GM18870 (cell line): ENCODE results near the gene RPL36.
"Not testable (repeated sequence)": the region's sequence is repeated elsewhere in the genome, so short reads cannot be mapped to it uniquely, and the experiment has no call there.

Experiments used
- ATAC-seq: cut with Tn5 transposase; IDR thresholded peaks from one replicate; pipeline ENCODE4 v1.9.1; 2021; ENCODE audit warnings: moderate library complexity; ENCODE audit not compliant: unreplicated experiment

RPL36 gene

DNA sequence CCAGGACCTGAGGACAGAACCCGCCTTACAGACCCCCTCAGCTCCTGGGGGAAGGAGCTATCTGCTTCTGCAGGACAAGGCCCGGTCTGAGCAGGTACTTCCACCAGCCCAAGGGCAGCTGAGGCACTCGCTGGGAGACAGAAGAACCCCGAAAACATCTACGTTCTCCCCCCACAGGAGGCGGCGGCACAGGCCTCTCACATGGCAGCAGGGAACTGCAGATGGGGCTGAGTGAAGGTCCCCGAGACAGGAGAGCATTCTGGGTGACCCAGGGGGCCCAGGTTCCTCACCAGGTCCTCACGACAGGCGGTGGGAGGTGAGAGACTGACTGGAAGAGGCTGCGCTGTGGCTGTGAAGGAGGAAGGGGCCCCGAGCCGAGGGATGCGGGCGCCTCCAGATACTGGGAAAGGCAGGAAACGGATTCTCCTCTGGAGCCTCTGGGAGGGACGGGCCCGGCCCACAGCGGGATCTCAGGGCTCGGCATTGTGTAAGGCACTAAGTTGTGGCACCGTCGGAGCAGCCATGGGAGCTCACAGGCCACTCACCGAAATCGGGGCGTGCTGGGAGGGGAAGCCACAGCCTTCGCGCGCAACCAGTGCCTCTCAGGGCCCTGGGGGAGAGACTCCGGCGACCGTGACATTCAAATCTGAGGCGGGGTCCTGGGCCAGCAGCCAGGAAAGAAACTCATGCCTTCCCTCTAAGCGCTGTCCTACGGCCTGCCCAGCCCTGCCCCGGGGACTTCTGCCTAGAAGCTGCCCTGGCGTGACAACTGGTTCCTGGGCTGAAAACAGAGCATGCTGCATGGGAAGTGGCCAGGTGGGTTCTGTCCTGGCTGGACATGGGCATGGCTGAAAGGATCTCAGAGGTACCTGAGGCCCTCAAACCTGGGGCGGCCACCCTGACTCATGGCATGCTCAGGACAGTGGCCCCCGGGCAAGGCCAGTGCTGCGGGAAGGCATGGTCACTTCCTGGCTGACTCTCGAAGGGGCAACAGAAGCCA, 14.0 kb downstream of the RPL36 start:
- no peak for ATAC-seq

DNA sequence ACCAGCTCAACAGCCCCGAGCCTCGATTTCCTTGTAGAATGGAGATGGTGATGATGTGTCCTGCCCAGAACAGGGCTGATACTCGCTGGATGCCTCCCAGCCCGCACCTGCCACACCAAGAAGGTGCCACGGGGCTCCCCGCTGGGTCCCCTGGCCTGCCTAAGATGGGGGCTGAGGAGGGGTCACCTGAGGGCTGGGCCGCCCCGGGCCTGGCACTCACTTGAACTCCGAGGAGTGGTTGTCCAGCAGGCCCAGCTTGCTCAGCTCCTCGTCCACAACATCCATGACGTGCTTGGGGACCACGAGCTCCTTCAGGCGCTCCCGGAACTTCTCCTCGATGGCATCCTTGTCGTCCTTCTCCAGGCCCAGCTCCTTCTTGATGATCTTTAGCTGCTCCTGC, 15.5 kb downstream of the RPL36 start:
- ATAC-seq: no peak

DNA sequence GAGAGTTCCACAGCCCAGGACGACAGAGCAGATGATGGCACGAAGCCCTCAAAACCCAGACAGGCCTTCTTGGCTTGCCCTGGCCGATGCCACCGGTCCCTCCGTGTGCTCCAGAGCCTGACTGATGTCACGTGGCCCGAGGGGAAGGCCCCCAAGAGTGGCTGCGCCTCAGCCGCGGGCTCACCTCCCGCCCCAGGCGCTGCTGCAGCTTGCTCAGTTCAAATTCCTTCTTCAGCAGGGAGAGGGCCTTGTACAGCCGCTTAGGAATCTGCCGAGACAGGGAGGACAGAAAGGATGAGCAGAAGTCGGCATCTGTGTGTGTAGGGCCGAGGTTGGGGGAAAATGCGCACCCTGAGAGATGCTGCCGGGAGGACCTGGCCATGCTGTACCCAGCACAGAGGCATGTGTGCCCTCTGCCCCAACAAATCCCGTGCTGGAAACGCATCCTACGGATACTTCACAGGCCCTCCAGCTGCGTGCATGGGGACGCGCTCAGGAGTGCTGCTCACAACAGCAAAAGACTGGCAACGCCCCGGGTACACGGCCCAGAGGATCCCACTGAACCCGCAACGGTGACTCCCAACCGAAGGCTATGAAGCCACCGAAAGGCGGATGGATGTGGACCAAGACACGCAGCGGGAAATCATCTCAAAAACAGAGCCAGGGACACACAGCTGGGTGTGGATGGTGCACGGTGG, 16.9 kb downstream of the RPL36 start:
- ATAC-seq: no peak

DNA sequence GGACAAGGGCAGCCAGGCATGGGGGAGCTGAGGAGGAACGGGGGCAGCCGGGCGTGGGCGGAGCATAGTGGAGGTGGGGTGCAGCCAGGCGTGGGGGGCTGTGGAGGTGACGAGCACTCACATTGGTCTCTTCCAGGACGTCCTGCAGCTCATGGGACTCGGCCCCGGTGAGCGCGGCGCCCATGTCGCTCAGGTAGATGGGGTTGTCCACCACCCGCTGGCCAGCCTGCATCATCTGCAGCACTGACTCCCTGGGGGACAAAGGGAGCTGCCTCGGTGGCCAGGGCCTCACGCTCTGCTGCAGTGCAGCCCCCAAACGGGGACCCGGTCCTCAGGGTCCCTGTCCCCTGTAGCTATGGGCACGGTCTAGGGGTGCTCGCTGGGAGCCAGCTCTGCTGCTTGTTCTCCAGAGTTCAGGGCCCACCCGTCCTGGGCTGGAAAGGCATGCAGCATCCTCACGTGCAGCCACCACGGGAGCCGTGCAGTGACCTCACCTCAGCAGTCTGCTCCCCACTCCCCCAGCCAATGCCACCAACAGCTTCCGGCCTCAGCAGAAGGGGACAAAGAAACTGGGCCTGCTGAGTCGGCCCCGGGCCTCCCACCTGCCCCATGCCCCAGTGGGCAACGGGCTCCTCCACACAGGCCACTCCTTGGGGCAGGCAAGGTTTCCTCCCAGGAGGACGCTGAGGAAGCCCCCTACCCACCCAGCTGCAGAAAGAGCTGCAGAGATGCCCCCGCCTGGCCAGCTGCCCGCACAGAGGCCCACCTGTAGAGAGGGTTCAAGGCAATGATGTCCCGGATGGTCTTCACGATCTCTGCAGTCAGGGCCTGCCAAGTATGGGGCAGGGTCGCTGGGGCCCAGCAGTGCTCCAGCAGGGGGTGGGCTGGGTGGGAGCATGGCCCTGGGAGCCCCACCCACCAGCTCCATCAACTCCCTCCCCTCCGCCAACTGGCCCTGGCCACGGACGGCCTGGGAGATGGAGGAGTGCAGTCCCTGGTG, 17.8 kb downstream of the RPL36 start:
- ATAC-seq: no peak

DNA sequence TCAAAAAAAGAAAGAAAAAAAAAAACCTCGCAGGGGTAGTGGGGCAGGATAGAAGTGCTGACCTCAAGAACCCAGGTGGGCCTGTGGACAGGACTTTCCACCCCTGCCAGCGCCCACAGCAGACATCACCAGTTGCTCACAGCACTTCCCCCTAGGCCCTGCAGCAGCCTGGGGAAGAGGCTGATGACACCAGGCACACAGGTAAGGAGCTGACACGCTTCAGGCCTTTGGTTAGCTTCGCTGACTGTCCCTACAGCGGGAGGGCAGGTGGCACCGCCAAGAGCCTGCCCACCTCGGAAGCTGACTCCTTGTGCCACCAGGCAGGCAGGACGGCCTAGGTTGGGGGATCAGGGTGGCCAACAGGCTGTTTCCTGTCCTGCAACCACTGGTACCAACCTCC, 20.9 kb downstream of the RPL36 start:
- ATAC-seq: no peak

DNA sequence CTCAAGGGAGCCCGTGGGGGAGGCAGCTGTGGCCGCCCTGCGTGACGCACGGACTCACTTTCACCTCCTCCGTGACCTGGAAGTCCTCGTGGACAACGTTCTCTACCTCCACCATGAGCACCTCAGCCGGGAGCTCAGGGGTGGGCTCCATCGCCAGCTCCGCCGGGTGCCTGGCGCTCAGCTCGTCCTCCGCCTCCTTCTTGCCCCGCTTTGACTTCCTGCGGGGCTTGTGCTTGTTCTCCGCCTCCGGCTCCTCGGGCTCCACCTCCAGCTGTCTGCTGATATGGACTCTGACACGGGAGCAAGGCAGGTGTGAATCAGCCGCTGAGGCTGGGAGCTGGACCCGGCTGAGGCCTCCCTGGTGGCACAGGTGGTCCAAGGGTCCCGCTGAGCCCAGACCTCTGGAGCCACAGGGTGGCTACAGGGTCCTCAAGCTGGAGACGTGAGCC, 21.6 kb downstream of the RPL36 start:
- no peak for ATAC-seq

DNA sequence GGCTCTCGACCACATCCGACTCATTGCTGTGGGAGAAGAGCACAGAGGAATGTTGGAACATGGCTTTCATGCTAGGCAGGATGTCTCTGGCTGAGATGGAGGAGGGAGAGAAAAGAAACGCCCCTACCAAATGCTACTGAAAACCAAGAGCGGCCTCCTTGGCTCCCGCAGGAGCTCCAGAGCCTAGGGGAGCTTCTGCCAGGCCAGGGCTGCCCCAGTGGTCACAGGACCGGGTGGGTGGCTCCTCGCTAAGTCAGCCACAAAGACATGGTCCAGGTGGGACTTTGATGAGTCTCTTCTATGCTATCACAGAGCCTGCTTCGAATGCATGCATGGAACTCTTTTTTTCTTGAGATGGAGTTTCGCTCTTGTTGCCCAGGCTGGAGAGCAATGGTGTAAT, 23.1 kb downstream of the RPL36 start:
- ATAC-seq: no peak

DNA sequence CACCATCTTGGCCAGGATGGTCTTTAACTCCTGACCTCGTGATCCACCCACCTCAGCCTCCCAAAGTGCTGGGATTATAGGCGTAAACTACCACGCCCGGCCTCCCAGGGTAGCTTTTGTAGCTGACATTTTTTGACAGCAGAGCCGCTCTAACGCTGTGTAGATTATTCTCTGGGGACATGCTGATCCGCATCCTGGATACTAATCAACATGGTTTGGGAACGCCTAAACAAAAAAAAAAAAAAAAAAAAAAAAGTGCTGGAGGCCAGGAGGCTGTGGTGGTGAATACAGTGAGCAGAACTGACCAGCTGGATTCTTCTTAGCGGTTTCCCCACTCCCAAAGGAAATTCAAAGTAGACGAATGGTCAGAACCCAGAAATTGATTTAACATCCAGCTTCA, 24.7 kb downstream of the RPL36 start:
- ATAC-seq: no peak

DNA sequence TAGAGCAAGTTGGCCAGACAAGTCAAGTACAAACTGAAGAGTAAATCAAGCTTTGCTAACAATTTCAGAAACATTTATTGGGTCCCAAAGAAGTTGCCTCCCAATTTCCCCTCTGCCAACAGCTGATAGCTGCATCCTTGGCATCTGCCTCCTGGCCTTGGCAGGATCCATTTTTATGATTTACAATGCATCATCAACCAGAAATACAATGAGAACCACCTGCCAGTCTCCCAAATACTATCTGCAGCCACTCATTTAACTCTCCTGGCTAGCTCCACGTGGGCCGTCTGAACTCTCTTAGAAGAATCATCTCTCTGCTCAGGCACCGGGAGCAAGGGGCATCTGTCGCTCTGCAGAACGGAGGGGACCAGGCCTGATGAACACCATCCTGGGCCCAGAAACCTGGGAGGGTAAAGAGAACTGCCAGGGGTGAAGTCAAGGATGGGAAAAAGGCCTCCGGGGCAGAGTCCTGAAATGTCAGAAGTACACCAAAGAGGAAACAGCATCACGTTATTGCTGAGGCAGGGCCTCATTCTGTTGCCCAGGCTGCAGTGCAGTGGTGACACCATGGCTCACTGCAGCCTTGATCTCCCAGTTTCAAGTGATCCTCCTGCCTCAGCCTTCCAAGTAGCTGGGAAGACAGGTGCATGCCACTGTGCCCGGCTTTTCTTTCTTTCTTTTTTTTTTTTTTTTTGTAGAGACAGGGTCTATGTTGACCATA, 27.3 kb downstream of the RPL36 start:
- no peak for ATAC-seq

DNA sequence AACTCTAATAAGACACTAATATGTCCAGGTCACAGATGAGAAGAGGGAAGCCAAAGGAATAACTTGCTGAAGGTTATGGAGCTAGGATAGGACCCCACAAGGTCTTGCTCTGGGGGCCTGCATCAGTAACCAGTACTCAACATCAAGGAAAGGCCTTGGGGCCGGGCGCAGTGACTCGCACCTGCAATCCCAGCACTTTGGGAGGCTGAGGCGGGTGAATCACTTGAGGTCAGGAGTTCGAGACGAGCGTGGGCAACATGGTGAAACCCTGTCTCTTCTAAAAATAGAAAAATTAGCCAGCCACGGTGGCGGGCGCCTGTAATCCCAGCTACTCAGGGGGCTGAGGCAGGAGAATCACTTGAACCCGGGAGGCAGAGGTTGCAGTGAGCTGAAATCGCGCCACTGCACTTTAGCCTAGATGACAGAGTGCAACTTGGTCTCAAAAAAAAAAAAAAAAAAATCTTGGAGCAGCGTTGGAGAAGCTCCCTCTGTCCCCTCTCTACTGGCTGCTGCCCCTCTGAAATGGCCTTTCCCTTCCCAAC, 28.0 kb downstream of the RPL36 start:
- no peak for ATAC-seq

DNA sequence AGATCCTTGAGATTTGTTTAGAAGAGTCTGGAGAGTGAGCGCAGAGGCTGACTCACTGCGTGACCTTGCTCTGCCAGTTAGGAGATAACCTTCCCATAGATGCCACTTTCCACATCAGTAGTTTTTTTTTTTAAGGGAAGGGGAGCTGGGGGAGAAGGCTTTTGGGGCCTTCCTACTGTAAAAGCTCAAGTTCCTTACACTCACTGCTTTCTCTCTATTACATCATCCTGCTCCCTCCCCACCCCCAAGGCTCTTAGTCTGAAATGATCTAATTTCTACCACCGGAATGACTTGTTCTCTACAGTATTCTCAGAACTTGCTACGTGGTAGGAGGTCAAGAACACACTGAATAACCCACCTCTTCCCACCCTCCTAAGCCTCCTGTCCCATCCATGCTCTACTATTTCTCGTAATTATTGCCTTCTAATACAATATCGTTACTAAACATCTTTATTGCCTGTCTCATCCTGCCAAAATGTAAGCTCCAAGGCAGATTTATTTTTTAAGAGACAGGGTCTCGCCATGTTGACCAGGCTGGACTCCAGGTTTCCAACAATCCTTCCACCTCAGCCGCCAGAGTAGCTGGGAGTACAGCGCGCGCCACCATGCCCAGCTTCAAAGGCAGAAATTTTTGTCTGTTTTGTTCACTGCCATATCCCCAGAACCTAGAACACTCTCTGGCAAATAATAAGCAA, 28.6 kb downstream of the RPL36 start:
- ATAC-seq: no peak

DNA sequence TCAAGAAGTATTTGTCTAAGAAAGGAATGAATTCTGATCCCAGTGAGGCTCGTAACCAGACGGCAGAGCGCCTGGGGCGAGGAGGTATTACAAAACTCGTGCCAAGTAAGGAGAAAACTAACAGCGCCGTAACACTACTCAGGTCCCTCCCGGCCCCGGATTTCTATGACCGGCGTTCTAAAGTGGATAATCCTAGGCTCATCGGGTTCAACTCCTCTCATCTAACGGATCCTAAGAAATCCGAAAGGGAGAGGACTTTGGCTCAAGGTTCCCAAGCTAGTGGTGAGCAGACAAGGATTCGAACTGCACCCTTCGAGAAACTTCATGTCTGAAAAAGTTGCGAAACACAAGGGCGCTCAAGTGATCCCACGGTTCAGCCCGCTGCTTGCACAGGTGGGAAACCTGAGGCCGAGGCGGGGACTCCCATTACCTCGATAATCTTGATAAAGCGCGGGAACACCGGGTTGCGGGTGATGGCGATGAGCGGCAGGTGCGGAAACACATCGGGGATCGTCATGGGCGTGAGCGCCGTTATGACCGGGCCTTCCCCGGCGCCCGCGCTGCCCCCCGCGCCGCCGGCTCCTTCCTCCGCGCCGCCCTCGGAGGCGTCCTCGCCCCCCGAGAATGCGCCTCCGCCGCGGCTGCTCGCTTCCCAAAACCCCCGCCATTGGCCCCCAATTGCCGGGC, 29.3 kb downstream of the RPL36 start:
- no peak for ATAC-seq

DNA sequence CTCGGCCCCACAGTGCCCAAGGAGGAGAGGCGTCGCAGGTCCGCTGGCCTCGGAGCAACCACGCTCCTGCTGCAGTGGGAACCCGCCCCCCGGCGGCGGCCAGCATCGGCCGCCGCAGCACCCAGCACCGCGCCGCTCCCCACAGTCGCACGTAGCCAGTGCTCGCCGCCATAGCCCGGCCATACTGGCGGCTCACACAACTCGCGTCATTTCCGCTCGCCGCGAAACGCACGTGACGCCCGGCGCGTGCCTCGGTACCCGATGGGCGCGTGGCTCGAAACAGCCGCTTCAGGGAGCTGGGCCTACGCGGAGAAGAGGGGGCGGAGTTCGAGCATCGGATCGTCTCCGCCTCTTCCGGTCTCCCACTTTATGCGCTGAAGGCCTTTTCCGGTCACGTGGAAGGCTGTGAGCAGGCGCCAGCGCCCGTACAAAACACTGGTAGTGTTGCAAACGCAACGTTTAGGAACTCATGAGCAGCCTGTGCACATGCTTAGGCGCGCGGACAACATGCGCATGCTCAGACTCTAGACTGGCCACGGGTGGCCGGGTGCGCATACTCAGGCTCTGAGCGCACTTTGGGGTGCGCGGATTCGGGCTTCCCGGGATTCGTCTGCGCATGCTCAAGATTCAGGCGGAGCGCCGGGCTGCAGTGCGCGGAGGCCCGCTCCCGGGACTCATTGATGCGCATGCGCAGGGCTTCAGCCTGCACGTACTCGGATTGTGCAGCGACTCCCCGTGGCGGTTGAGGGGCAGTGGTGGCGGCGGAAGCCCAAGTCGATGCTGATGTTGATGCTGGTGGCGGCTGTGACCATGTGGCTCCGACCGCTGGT, 30.1 kb downstream of the RPL36 start, which contains the start of the genes CATSPERD and LONP1:
Gene CATSPERD, plus strand, starts transcription at position 677 of the 830 bp plus-strand sequence. Its CDS starts 101 bp downstream, at position 778.
Gene LONP1, minus strand, starts transcription at position 186 of the 830 bp plus-strand sequence. Its CDS starts 14 bp downstream, at position 172.
- peak; percentile 89 for ATAC-seq

DNA sequence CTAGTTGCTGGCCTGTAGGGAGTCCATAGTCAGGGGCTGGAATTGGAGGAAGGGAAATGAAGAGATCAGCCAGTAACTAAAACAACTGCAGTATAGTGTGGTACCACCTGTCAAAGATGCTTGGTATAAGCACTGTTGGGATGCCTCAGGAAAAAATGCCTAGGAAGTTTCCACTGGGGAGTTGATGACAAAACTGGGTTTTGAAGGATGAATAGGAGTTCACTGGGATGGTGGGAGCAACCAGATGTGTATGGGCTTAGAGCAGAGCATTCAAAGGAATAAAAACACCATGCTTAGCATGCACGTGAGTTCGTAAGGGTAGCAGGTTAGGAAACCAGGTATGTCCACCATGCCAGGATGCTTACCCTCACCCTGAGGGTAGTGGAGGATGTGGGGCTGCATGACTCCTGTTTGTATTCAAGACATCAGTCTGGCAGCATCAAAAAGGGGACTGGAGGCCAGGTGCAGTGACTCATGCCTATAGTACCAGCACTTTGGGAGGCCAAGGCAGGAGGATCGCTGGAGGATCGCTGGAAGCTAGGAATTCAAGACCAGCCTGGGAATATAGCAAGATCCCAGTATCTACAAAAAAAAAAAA, 37.5 kb downstream of the RPL36 start:
- no peak for ATAC-seq

DNA sequence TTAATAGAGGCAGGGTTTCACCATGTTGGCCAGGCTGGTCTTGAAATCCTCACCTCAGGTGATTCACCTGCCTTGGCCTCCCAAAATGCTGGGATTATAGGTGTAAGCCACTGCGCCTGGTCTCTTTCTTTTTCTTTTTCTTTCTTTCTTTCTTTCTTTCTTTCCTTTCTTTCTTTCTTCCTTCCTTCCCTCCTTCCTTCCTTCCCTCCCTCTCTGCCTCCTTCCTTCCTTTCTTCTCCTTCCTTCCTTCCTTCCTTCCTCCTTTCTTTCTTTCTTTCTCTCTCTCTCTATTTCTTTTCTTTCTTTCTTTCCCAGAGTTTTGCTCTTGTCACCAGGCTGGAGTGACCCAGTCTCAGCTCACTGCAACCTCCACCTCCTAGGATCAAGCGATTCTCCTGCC, 43.1 kb downstream of the RPL36 start:
- not testable (repeated sequence) for ATAC-seq

DNA sequence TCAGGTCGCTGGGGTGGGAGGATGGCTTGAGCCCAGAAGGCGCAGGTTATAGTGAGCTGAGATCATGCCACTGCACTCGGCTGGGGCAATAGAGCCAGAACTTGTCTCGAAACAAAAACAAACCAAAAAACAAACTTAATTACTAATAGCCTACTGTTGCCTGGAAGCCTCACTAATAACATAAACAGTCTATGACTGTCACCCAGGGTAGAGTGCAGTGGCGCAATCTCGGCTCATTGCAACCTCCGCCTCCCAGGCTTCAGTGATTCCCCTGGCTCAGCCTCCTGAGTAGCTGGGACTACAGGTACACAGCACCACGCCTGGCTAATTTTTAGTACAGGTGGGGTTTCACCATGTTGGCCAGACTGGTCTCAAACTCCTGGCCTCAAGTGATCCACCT, 48.3 kb downstream of the RPL36 start:
- ATAC-seq: no peak
